HUES64 (cell line): ENCODE results near the gene ATG9B.
"Not testable (repeated sequence)": the region's sequence is repeated elsewhere in the genome, so short reads cannot be mapped to it uniquely, and the experiment has no call there.

Source experiments
- H3K27ac ChIP-seq: 2 replicates; pipeline ENCODE4 v1.7.0; 2013; ENCODE audit warnings: low read depth, low read length, inconsistent platforms
- H3K27me3 ChIP-seq: 2 replicates; pipeline ENCODE4 v1.6.1; 2013; ENCODE audit warnings: mild to moderate bottlenecking, low read length; ENCODE audit not compliant: insufficient read depth
- H3K36me3 ChIP-seq: 2 replicates; pipeline ENCODE4 v1.6.1; 2013; ENCODE audit warnings: mild to moderate bottlenecking, low read length; ENCODE audit not compliant: insufficient read depth
- H3K4me1 ChIP-seq: 2 replicates; pipeline ENCODE4 v1.6.1; 2013; ENCODE audit warnings: mild to moderate bottlenecking, low read length, moderate library complexity; ENCODE audit not compliant: insufficient read depth
- H3K4me3 ChIP-seq: 2 replicates; pipeline ENCODE4 v1.5.1; 2013; ENCODE audit warnings: mild to moderate bottlenecking, low read length, moderate library complexity
- H3K9ac ChIP-seq: 2 replicates; pipeline ENCODE4 v1.6.1; 2013; ENCODE audit warnings: mild to moderate bottlenecking, low read depth, low read length
- H3K9me3 ChIP-seq: 2 replicates; pipeline ENCODE4 v1.6.1; 2013; ENCODE audit warnings: low read depth, low read length; ENCODE audit not compliant: insufficient read depth
- WGBS: fragments of 150-250, 120-280 bp; methylation state at CpG from one replicate; pipeline ENCODE4 v1.1.7; 2013; ENCODE audit warnings: missing lambda C conversion rate; 5-methylcytosine and 5-hydroxymethylcytosine counted together

The ATG9B gene

DNA sequence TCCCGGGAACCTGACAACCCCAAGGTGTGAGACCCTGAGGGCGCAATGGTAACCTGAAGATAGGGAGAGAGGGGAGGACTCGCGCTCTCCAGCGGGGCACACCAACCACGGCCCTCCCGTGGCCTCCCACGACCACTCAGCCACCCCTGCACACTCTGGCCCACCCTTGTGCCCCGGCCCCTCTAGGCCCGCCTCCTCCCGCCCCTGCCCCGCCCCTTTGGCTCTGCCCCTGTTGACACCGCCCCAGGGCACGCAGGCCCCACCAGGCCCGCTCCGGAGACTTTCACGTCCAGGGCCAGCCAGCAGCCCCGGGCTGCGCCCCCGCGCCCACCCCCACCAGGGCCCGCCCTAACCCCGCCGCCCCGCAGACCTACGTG is 10.9 kb downstream of the ATG9B start:
- Histone ChIP-seq H3K27me3 (peaks cover 25% of the 10 kb centered on the region), H3K9me3 (no peaks in the 10 kb centered on the region), H3K9ac (no peak overlapping the region), H3K27ac (no peak overlapping the region), H3K36me3 (no peaks in the 10 kb centered on the region), H3K4me1 (peaks cover 24% of the 10 kb centered on the region), H3K4me3 (peak overlapping the region; percentile 42)
- WGBS, result 55% methylated on average over 26 of the region's 26 CpGs

DNA sequence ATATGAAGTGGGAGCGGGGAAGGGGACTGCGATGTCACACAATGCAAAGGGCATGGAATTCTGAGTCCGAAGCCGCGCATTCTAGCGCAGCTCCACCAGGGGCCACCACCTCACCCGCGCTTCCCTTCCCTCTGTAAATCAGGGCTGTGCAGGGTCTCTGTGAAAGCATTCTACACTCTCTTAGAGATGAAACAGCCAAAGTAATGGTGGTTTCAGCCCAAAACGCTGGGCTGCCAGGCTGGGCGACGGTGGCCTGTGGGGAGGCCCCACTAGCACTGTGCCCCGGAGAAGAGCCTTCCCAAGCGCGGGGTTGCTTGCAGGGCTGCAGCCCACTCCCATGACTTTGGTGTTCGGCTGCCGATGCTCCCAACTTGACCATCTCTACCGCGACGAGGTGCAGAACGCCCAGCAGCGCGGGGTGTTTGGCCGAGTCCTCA is 11.4 kb downstream of the ATG9B start:
- 33% methylated on average over 23 of the region's 23 CpGs for WGBS
- peaks cover 28% of the 10 kb centered on the region for H3K4me1 ChIP-seq
- H3K36me3 ChIP-seq, result no peaks in the 10 kb centered on the region
- H3K27me3 ChIP-seq, result peaks cover 22% of the 10 kb centered on the region
- no peak overlapping the region for H3K27ac ChIP-seq
- H3K9ac ChIP-seq, result no peak overlapping the region
- H3K9me3 ChIP-seq, result no peaks in the 10 kb centered on the region
- peak overlapping the region; percentile 42 for H3K4me3 ChIP-seq

DNA sequence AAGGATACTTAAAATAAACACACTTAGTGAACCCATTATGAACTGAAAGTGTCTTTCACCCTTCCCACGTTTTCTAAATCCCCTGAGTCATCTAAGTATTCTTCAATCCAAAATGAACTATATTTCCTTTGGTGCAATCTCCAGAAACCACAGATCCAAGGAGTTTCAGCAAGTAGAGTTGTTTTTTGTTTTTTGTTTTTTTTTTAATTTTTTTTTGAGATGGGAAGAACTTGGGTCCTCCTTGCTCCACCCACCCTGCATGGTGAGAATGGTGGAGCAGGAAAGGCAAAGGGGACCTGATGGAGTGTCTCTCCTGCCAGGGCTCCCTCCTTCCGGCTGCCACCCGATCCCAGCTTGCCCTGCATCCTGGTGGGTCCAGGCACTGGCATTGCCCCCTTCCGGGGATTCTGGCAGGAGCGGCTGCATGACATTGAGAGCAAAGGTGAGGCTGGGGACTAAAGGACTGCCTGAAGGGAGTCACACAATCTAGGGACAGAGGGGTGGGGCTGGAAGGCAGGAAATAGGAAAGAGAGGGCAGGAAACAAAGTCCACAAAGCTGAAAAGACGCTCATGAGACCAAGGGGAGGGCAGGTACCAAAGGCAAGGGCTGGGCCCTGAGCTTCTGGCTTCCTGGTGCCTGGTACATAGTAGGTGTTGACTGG is 12.1 kb downstream of the ATG9B start:
- no peak overlapping the region for H3K9ac ChIP-seq
- 83% methylated on average over 6 of the region's 6 CpGs for WGBS

DNA sequence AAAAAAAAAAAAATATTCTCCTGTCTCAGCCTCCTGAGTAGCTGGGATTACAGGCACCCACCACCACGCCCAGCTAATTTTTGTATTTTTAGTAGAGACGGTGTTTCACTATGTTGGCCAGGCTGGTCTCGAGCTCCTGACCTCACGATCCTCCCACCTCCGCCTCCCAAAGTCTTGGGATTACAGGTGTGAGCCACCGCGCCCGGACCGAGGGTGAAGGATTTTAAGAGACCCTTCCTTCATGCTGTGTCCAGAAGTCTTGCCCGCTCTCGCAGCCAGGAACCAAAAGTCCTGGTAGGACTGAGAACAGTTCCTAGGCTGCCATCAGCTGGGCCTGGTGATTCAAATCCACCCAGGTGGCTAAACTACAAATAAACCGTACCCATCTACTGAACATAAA is 12.7 kb downstream of the ATG9B start:
- H3K4me1 ChIP-seq, result peaks cover 28% of the 10 kb centered on the region
- not testable (repeated sequence) for H3K27ac ChIP-seq, H3K9me3 ChIP-seq, H3K27me3 ChIP-seq, H3K4me3 ChIP-seq, H3K36me3 ChIP-seq, H3K9ac ChIP-seq
- WGBS, result 88% methylated on average over 11 of the region's 12 CpGs

More for the DNA sequence above, 12.1 kb downstream of the ATG9B start:
- Histone ChIP-seq H3K4me3 (no peak overlapping the region), H3K27me3 (peaks cover 14% of the 10 kb centered on the region), H3K4me1 (peaks cover 28% of the 10 kb centered on the region), H3K9me3 (no peaks in the 10 kb centered on the region), H3K27ac (no peak overlapping the region), H3K36me3 (no peaks in the 10 kb centered on the region)

DNA sequence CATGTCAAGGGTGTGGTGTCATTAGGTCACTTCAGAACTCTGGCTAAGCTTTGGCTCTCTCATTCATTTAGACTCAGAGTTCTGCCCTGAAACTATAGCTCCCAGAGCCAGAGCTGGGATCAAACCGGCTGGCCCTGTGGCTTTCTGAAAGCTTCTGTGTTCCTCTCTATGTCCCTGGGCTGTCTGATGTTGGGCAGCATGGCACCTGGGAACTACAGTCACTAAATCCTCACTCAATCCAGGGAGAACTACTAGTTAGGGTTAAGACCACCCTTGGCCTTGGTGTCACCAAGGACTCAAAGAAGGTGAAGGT is 13.2 kb downstream of the ATG9B start:
- 67% methylated on average over 1 of the region's 1 CpG for WGBS
- Histone ChIP-seq H3K9ac (no peak overlapping the region), H3K4me1 (peaks cover 28% of the 10 kb centered on the region), H3K36me3 (no peaks in the 10 kb centered on the region), H3K27me3 (peaks cover 7% of the 10 kb centered on the region), H3K4me3 (0 out of 2 replicates have a peak overlapping the region, but pooled peaks have one; percentile 40), H3K27ac (no peak overlapping the region), H3K9me3 (no peaks in the 10 kb centered on the region)

DNA sequence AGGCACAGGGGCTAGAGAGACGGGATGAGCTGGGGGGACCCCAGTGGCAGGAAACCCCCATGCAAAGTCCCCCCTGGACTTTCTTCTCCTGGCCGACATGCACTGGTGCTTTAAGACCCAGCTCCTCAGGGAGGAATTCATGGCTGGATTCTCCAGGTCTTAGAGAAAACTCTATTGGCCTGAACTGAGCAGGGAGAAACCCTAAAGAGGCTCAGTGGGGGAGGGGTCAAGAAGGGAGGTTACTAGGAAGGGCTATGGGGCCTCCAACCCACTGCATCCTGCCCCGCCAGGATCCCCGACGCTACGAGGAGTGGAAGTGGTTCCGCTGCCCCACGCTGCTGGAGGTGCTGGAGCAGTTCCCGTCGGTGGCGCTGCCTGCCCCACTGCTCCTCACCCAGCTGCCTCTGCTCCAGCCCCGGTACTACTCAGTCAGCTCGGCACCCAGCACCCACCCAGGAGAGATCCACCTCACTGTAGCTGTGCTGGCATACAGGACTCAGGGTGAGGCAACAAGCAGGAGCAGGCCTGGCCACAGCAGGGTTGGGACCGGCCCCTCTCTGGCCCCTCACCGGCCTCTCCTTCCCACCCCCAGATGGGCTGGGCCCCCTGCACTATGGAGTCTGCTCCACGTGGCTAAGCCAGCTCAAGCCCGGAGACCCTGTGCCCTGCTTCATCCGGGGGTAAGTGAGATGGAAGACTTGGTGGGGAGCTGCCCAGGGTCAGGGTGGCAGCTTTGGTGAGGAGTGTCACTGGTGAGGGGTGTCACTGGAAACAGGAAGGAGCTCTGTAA is 13.8 kb downstream of the ATG9B start:
- Histone ChIP-seq H3K27ac (no peak overlapping the region), H3K9ac (no peak overlapping the region), H3K4me1 (peaks cover 28% of the 10 kb centered on the region), H3K27me3 (peaks cover 4% of the 10 kb centered on the region), H3K4me3 (peak overlapping the region; percentile 40), H3K9me3 (no peaks in the 10 kb centered on the region), H3K36me3 (no peaks in the 10 kb centered on the region)
- WGBS, result 34% methylated on average over 18 of the region's 18 CpGs

DNA sequence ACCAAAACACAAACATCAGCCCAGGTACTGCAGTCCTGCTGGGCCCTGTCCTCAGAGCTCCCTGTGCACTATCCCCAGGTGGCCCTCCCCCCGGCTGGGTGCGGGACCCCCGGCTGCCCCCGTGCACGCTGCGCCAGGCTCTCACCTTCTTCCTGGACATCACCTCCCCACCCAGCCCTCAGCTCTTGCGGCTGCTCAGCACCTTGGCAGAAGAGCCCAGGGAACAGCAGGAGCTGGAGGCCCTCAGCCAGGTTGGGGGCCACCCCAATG is 14.3 kb downstream of the ATG9B start:
- Histone ChIP-seq H3K4me3 (0 out of 2 replicates have a peak overlapping the region, but pooled peaks have one; percentile 40), H3K9me3 (no peaks in the 10 kb centered on the region), H3K27me3 (peaks cover 4% of the 10 kb centered on the region), H3K4me1 (peaks cover 28% of the 10 kb centered on the region), H3K27ac (no peak overlapping the region), H3K36me3 (no peaks in the 10 kb centered on the region), H3K9ac (no peak overlapping the region)
- 39% methylated on average over 7 of the region's 7 CpGs for WGBS

DNA sequence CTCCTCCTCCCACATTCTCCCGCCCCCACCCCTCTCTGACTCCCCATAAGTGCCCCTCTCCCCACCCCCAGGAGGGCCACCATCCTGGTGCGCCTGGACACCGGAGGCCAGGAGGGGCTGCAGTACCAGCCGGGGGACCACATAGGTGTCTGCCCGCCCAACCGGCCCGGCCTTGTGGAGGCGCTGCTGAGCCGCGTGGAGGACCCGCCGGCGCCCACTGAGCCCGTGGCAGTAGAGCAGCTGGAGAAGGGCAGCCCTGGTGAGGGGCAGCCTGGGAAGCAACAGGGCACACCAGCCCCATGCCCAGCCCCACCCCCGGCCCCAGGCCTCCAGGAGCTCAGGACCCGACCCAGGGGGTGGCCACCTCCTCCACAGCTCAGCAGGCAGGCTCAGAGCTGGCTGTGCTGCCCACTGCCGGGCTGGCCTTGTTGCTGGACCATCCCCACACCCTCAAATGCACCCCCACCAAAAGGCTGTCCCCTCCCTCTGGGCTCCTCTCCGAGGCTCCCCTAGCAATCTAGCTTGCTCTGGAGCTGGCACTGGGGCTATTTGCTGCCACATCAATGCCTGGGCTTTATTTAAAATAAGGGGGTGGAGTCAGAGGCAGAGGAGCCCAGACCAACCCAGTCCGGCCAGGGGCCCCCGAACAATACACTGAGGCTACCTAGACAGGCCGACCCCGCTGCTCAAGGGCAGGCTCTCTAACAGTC is 14.8 kb downstream of the ATG9B start:
- Histone ChIP-seq H3K4me1 (peaks cover 28% of the 10 kb centered on the region), H3K4me3 (no peak overlapping the region), H3K27me3 (peaks cover 4% of the 10 kb centered on the region), H3K36me3 (no peaks in the 10 kb centered on the region), H3K27ac (no peak overlapping the region), H3K9ac (no peak overlapping the region), H3K9me3 (no peaks in the 10 kb centered on the region)
- 73% methylated on average over 22 of the region's 22 CpGs for whole genome bisulfite sequencing

DNA sequence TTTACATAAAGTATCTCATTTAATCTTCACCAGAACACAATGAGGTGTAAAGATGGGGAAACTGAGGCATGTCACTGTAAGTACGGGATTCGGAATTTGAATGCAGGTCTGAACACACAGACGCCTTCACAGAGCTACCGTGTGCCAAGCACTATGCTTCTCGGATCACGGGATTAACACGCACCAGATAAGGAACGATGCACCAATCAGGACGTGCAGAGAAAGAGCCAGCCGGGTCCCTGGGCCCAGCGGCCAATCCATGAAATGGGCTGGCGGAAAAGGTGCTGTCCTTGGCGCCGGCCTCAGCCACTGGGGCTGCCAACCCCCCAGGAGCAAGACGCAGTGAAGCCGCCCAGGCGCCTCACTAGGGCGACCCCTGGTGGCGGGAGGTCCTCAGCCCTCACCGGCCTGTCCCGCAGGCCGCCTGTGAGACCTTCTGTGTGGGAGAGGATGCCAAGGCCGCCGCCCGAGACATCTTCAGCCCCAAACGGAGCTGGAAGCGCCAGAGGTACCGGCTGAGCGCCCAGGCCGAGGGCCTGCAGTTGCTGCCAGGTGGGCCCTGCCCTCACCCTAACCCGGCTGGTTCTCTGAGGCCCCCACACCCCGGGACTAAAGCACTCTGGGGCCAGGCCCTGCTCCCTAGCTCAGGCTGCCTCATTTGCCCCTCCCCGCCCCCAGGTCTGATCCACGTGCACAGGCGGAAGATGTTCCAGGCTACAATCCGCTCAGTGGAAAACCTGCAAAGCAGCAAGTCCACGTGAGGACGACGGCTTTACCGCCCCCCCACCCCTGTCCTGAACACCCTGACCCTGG is 15.6 kb downstream of the ATG9B start:
- Histone ChIP-seq H3K27me3 (peaks cover 4% of the 10 kb centered on the region; the same call in 1 of the 2 replicates), H3K4me1 (peaks cover 28% of the 10 kb centered on the region), H3K9ac (no peak overlapping the region), H3K9me3 (no peaks in the 10 kb centered on the region), H3K36me3 (no peaks in the 10 kb centered on the region), H3K4me3 (peak overlapping the region; percentile 1; the same call in 1 of the 2 replicates), H3K27ac (no peak overlapping the region)
- WGBS, result 59% methylated on average over 40 of the region's 40 CpGs

DNA sequence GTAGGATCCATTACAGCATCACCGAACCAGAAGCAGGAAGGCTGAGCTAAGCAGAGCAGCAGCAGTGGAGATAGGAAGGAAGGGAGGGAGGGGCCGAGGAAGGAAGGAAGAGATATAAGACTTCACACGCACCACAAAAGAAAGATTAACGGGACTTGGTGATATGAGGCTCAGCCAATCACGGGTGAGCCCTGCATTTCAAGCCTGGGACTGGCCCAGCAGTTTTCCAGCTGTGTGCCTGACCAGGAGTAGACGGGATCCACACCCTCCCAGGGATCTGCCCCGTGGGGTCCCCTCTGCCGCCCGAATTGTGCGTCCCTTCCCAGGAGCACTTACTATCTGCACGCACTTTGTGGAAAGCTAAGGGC is 16.2 kb downstream of the ATG9B start:
- H3K27ac ChIP-seq, result no peak overlapping the region
- WGBS, result 55% methylated on average over 10 of the region's 11 CpGs
- no peaks in the 10 kb centered on the region for H3K36me3 ChIP-seq
- peaks cover 27% of the 10 kb centered on the region for H3K4me1 ChIP-seq
- H3K4me3 ChIP-seq, result peak overlapping the region; percentile 1; the same call in 1 of the 2 replicates
- H3K27me3 ChIP-seq, result peaks cover 2% of the 10 kb centered on the region; the same call in 1 of the 2 replicates
- H3K9ac ChIP-seq, result no peak overlapping the region
- no peaks in the 10 kb centered on the region for H3K9me3 ChIP-seq

DNA sequence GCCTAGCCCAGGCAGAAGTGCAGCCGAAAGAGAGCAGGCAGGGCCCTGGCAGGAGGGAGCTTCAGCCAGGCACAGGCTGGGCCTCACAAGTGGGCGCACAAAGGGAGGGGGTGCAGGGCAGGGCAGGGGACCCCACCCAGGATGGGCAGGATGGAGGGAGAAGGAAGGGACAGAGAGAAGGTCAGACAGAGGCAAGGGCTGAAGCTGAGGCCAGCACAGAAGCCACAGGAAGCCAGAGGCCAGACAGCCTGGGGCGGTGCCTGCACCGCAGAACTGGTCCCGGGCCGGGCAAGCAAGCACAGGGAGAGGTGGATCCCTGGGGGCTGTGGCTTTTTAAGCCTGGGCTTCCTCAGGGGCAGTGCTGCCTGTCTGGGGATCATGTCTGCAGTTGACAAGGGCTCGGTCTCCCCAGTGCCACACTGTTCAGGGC is 16.8 kb downstream of the ATG9B start:
- Histone ChIP-seq H3K27me3 (no peaks in the 10 kb centered on the region), H3K9ac (no peak overlapping the region), H3K4me1 (peaks cover 21% of the 10 kb centered on the region), H3K9me3 (no peaks in the 10 kb centered on the region), H3K27ac (no peak overlapping the region), H3K4me3 (no peak overlapping the region), H3K36me3 (no peaks in the 10 kb centered on the region)
- 64% methylated on average over 7 of the region's 7 CpGs for WGBS
